ENCODE measurements around the gene HMSD. TPM values are rescaled to one million over a fixed set of nuclear protein-coding genes. Genes with fewer than 3 reads are reported as not detected.

HMSD gene
- total RNA-seq, 1 donor from 2014 or later, result 0.27 TPM

DNA sequence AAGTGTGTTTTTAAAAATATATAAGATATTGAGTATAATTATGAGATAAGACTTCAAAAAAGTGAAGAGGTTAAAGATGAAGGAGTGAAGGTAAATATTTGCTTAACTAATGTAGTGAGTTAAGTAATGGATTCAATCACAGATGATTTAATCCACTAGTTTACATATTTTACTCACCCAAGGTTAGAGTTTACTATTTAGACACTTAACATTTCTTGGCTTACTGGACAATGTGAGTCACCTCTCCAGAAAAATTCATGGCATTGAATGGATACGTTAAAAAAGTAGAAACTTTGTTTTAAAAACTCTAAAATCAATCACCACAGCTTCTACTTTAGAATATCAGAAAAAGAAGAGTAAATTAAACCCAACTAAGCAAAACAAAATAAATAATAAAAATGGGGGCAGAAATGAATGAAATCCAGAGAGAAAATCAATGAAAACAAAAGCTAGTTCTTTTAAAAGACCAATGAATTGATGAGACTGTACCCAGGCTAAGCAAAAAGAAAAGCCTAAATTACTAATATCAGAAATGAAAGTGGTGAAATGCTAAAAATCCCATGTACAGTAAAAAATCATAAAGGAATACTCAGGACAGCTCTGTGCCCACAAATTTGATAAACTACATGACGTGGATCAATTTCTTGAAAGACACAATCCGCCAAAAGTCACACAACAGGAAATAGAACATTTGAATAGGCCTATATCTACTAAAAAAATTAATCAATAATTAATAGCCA, 1.9 kb upstream of the HMSD start:
- DNase-seq (no peak), ATAC-seq (ENCODE audit: poor library complexity) (no peak)
- intact Hi-C loops (cut with DNase I), result no loop called here

GRCh38 chr18:63951302-63951705, 2.2 kb downstream of the HMSD start:
- DNase-seq (no peak), ATAC-seq (ENCODE audit: poor library complexity) (no peak)
- intact Hi-C loops (cut with DNase I), result no loop called here

- intact Hi-C loops (cut with DNase I), result no loop called here
- ATAC-seq (ENCODE audit: poor library complexity) (no peak), DNase-seq (no peak)
These were observed 4.7 kb downstream of the HMSD start for GRCh38 chr18:63953811-63954210.

- intact Hi-C loops (cut with DNase I), result no loop called here
- ATAC-seq (ENCODE audit: poor library complexity) (no peak), DNase-seq (no peak)
These were observed 7.7 kb downstream of the HMSD start for GRCh38 chr18:63956755-63957154.

DNA sequence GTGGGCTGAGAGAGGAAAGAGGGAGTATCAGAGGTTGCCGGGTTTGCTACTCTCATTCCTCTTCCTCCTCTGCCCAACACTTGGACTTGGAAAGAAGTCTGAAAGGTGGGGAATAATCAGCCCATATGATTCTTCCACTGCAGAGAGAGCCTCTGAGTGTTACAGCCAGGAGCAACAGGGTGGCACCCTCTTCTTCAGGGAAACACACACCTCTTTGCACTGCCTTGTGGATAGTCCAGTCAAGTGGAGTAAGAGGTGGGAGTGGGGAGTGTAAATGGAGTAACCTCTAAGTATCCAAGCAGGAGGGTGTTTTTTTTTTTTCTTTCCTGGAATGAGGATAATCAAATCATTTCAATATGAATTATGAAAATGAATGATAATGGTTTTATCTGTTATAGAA, 11.8 kb downstream of the HMSD start:
- DNase-seq (no peak), ATAC-seq (ENCODE audit: poor library complexity) (no peak)
- intact Hi-C loops (cut with DNase I), result loop anchor here (5.0 kb wide), 1 partner anchor 36 kb away; no protein-coding TSS in a partner anchor

- ATAC-seq (ENCODE audit: poor library complexity), result no peak
These were observed 12.4 kb downstream of the HMSD start for GRCh38 chr18:63961435-63961980.

GRCh38 chr18:63962137-63962536, 13.0 kb downstream of the HMSD start:
- intact Hi-C loops (cut with DNase I), result loop anchor here (5.0 kb wide), 1 partner anchor 35 kb away; no protein-coding TSS in a partner anchor
- DNase-seq, result no peak
- ATAC-seq (ENCODE audit: poor library complexity), result no peak

More at GRCh38 chr18:63961435-63961980, 12.4 kb downstream of the HMSD start:
- intact Hi-C loops (cut with DNase I), result loop anchor here (5.0 kb wide), 1 partner anchor 36 kb away; no protein-coding TSS in a partner anchor
- DNase-seq, result no peak

- DNase-seq (no peak), ATAC-seq (ENCODE audit: poor library complexity) (peak; percentile 81)
- intact Hi-C loops (cut with DNase I), result loop anchor here (5.0 kb wide), 1 partner anchor 34 kb away; no protein-coding TSS in a partner anchor
These were observed 14.6 kb downstream of the HMSD start for GRCh38 chr18:63963615-63964256.

DNA sequence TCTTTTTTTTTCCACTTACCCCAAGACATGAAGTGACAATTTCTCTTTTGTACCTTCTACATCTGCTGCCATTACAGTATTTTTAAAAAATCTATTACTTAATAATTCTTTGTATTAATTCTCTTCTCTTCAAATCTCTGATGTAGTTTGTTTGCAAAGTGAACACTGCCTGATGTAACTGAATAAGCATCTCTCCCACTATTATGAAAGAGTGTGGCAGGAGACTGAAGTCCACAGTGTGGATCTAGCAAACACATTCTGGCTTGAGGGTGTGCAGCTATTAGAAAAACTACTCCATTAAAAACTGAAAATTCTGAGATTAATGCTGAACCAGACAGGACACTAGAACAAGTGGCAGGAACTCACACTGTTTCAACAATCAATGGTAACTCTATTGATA, 15.8 kb downstream of the HMSD start:
- intact Hi-C loops (cut with DNase I), result loop anchor here (5.0 kb wide), 1 partner anchor 32 kb away; no protein-coding TSS in a partner anchor
- no peak for DNase-seq
- ATAC-seq (ENCODE audit: poor library complexity), result no peak

DNA sequence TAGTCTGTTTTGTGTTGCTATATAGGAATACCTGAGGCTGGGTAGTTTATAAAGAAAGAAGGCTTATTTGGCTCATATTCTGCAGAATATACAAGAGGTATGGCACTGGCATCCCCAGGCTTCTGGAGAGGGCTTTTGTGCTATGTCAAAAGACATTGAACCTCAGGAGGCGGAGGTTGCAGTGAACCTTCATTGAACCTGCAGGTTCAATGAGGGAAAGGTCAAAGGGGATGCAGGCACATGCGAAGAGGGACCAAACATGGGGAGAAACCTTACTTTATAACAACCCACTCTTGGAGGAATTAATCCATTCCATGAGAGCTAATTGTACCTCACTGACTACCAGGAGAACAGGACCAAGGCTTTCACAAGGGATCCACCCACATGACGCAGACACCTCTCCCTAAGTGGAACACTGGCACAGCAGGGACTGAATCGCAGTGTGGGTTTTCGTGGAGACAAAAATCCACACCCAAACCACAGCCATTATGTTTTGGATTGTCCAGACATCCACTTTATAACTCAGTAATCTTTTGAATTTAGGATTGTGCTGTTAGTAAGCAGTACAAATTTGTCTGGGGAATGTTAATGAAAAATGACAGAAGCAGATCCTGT, 16.7 kb downstream of the HMSD start:
- no peak for DNase-seq
- intact Hi-C loops (cut with DNase I), result no loop called here
- no peak for ATAC-seq (ENCODE audit: poor library complexity)

DNA sequence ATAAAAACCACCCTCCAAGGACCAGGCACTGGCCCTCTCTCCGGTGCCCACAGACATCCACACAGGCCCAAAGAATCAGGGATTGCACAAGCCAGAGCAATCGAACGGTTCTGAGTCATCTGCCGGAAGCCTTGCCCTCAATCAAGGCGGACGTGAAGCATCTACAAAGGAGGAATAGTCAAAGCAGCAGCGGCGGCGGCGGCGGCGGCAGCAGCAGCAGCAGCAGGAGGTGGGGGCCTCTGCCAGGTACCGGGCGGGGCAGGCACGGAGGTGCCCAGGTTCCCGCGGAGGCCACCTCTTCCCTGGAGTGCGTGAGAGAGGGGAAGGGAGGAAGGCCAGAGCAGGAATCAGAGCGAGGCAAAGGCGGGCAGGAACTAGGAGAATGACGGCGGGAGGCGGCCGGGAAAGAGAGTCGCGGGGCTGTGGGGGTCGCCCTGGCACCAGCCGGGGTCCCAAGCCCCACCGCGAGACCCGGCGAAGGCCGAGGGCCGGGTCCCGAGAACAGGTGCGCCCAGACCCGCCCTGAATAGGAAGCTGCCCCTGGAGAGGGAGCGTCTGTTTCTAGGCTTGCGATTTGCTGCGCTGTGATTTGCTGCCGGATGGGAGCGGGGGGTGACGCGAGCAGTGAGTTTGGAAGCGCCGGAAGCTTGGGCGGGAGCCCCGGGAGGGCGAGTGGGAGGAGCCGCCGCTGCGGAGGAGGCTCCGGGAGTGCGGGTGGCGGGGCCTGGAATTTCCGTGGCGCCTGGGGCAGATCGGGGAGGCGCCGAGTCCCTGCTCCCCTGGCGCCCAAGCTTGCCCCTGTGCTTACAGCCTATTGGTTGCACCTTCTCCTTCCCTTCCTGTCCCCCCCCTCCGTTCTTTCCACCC, 21.1 kb downstream of the HMSD start, which contains the start of gene SERPINB8:
SERPINB8 (plus strand) TSS at position 140 of the 867 bp plus-strand sequence. CDS start 8,228 bp downstream, outside the sequence.
- DNase-seq, result peak; percentile 96
- intact Hi-C loops (cut with DNase I), result no loop called here
- peak; percentile 99 for ATAC-seq (ENCODE audit: poor library complexity)

- DNase-seq, result peak; percentile 65
- ATAC-seq (ENCODE audit: poor library complexity), result peak; percentile 64
- intact Hi-C loops (cut with DNase I), result no loop called here
These were observed 21.7 kb downstream of the HMSD start for GRCh38 chr18:63970809-63971205.

GRCh38 chr18:63971320-63972001, 22.4 kb downstream of the HMSD start:
- DNase-seq, result no peak
- ATAC-seq (ENCODE audit: poor library complexity), result no peak
- intact Hi-C loops (cut with DNase I), result no loop called here

DNA sequence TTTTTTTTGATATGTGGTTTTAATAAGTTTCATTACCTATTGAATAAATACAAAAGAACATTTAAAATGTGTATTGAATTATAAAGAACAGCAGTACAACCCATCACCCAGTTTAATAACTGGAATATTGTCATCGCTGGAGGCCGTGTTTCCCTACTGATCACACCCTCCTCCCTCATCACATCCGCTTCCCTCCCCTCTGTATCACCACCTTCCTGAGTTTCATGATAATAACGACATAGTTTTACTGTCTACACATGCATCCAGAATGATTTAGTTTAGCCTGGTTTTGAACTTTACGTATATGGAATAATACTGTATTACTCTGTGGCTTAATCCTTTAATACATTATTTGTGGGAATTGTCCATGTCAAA, 22.9 kb downstream of the HMSD start:
- ATAC-seq (ENCODE audit: poor library complexity), result no peak
- intact Hi-C loops (cut with DNase I), result no loop called here
- no peak for DNase-seq

DNA sequence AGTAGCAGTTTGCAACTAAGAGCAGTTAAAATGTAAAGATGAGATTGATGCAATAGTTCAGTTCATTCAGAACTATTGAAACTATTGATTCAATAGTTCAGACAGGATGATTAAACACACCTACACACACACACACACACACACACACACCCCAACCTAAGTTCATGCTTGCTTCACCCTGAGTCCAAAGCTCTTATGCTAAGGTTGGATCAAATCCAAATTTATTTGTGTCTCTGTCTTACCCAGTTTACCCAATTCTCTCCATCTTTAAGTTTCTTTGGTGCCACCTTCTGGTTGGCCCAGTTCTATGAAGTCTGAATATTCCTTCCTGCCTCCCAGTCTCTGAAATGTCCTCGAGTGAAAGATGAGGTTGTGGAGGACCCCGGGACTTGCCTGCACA, 25.9 kb downstream of the HMSD start:
- DNase-seq (no peak), ATAC-seq (ENCODE audit: poor library complexity) (no peak)
- intact Hi-C loops (cut with DNase I), result no loop called here

DNA sequence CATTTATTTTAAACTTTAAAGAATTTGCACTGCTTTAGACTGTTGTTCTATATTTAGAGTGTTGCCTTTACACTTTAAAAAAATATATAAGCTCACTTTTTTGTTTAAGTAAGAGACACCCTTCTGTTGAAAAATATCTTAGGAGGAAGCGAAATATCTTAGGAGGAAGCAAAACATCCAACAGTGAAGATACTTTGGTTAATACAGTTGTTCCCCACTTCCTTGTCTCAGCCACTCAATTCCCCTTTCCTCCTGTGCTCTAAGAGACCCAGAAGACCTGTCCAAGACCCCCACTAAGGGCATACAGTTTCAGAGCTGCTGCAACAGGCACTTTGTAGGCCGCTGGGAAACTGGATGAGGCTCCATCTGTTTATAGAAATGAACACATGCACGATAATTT, 26.5 kb downstream of the HMSD start:
- intact Hi-C loops (cut with DNase I), result no loop called here
- DNase-seq (no peak), ATAC-seq (ENCODE audit: poor library complexity) (no peak)

DNA sequence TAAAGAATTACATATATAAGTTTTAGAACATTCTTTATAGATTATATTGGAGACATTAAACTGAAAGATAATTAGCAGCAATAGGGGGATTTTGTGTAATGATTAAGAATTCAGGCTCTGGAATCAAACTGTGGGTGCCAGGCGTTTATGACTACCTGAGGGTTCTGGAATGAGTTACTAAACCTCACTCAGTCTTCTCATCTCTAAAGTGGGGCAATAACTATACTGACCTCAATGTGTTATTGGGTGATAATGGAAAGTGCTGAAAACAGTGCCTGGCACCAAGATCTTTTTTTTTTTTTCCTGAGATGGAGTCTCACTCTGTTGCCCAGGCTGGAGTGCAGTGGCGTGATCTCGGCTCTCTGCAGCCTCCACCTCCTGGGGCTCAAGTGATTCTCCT, 27.9 kb downstream of the HMSD start:
- DNase-seq (no peak), ATAC-seq (ENCODE audit: poor library complexity) (no peak)
- intact Hi-C loops (cut with DNase I), result no loop called here

- no peak for DNase-seq
- intact Hi-C loops (cut with DNase I), result no loop called here
These were observed 30.4 kb downstream of the HMSD start for GRCh38 chr18:63979409-63979920.

More at GRCh38 chr18:63979409-63979920, 30.4 kb downstream of the HMSD start:
- ATAC-seq (ENCODE audit: poor library complexity), result peak; percentile 93

All from Right ventricle myocardium superior (tissue), 1 donor.